GM12873 (cell line): ENCODE data around the gene ZCCHC24.

Experiments used
- TF ChIP-seq, protein P1 (sequence below): IDR thresholded peaks from 2 replicates; pipeline ENCODE4 v1.5.1; 2012; ENCODE audit warnings: low read depth, mild to moderate bottlenecking, moderate library complexity, low read length, control low read depth; ENCODE audit not compliant: insufficient read depth; ENCODE audit errors: missing control alignments

ZCCHC24 gene

DNA sequence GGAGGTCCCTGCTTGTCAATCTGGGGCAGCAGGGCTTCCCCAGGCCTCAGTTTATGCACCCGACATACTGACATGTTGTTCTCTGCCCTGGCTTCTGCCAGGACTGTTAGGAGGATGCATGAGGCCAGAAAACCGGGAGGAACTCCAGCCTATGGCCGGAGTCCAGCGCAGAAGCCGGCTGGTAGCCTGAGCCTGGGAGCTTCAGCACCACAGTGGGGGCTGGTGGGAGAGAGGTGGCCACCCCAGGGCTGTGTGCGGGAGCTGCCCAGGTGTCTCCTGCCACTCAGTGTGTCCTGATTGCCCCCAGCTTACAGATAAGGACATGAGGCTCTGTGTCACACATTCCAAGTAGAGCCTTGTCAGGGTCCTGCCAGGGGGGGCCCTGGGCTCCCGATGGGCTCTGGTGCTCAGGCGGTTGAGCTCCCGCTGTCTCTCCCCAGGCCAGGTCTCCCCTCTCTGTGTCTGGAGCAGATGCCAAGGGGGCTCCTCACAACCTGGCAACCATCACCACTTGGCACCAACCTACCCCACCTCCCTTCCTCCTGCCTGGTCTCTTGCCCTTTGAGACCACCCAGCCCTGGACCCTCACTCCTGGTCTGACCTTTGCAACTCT, 65.8 kb downstream of the ZCCHC24 start:
- TF ChIP-seq, protein P1, sequence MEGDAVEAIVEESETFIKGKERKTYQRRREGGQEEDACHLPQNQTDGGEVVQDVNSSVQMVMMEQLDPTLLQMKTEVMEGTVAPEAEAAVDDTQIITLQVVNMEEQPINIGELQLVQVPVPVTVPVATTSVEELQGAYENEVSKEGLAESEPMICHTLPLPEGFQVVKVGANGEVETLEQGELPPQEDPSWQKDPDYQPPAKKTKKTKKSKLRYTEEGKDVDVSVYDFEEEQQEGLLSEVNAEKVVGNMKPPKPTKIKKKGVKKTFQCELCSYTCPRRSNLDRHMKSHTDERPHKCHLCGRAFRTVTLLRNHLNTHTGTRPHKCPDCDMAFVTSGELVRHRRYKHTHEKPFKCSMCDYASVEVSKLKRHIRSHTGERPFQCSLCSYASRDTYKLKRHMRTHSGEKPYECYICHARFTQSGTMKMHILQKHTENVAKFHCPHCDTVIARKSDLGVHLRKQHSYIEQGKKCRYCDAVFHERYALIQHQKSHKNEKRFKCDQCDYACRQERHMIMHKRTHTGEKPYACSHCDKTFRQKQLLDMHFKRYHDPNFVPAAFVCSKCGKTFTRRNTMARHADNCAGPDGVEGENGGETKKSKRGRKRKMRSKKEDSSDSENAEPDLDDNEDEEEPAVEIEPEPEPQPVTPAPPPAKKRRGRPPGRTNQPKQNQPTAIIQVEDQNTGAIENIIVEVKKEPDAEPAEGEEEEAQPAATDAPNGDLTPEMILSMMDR, result no peak

DNA sequence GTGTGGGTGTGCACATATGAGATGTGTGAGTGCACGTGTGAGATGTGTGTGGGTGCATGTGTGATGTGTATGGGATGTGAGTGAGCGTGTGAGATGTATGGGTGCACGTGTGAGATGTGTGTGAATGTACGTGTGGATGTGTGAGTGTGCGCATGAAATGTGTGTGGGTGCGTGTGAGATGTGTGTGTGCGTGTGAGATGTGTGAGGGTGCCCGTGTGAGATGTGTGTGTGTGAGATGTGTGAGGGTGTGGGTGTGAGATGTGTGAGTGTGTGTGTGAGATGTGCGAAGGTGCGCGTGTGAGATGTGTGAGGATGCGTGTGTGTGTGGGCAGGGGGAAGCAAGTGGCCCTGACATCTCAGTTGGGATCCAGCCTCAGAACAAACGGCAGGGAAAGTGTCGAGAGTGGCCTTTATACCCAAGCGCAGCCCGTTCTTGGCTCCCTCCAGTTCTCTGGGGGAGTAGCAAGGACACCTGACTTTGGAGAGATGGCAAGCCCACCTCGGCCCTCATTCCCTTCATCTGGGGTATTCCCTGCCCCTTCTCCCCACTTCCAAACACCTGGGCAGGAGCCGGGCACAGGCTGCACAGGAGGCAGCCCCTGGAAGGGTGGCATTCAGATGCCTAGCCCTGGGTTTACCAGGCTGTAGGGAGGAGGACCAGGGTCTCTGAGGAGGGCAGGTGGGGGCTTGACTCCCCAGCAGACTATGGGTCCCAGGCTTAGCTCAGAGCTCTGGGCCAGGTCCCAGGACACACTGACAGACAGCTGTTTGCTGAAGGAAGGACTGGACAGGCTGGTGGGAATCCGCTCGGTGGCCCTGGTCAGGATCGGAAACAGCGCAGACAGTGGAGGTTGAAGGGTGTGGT, 66.5 kb downstream of the ZCCHC24 start:
- TF ChIP-seq, protein P1, result no peak

DNA sequence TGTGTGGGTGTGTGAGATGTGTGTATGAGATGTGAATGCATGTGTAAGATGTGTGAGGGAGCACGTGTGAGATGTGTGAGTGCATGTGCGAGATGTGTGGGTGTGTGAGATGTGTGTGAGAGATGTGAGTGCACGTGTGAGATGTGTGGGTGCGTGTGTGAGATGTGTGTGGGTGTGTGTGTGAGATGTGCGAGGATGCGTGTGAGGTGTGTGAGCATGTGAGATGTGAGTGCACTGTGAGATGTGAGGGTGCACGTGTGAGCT, 67.1 kb downstream of the ZCCHC24 start:
- TF ChIP-seq, protein P1, result no peak

DNA sequence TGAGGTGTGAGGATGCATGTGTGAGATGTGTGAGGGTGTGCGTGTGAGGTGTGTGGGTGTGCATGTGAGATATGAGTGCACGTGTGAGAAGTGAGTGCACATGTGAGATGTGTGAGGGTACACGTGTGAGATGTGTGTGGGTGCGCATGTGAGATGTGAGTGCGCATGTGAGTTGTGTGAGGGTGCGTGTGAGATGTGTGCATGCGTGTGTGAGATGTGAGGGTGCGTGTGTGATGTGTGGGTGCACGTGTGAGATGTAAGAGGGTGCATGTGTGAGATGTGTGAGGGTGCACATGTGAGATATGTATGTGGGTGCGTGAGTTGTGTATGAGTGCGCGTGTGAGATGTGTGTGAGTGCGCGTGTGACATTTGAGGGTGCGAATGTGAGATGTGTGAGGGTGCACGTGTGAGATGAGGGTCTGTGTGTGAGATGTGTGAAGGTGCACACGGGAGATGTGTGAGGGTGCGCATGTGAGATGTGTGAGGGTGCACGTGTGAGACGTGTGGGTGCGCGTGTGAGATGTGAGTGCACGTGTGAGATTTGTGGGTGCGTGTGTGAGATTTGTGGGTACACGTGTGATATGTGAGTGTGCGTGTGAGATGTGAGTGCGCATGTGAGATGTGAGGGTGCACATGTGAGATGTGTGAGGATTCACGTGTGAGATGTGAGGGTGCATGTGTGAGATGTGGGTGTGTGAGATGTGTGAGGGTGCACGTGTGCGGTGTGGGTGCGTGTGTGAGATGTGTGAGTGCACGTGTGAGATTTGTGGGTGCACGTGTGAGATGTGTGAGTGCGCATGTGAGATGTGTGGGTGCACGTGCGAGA, 67.7 kb downstream of the ZCCHC24 start:
- TF ChIP-seq, protein P1, result no peak

DNA sequence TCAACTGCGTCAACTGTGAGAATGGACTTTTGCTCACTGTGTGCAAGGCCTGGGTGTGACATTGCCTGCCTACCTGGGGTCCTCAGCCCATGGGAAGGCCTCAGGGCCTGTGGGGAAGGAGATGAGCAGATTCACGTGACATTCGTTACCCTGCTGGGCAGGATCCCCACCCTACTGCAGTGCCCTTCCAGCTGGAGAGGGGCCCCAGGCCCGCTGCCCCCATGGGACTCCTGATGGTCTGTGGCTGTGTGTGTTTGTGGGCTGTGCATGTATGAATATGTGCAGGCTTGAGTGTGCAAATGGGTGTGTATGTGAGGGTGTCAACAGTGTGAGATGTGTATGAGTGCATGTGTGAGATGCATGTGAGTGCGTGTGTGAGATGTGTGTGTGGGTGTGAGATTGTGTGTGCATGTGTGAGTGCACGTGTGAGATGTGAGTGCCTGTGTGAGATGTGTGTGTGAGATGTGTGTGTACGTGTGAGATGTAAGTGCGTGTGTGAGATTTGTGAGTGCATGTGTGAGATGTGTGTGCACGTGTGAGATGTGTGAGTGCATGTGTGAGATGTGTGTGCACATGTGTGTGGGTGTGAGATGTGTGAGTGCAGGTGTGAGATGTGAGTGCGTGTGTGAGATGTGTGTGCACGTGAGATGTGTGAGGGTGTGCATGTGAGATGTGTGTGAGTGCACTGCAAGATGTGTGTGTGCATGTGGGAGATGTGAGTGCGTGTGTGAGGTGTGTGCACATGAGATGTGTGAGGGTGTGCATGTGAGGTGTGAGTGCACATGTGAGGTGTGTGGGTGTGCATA, 68.5 kb downstream of the ZCCHC24 start:
- TF ChIP-seq, protein P1, result no peak

DNA sequence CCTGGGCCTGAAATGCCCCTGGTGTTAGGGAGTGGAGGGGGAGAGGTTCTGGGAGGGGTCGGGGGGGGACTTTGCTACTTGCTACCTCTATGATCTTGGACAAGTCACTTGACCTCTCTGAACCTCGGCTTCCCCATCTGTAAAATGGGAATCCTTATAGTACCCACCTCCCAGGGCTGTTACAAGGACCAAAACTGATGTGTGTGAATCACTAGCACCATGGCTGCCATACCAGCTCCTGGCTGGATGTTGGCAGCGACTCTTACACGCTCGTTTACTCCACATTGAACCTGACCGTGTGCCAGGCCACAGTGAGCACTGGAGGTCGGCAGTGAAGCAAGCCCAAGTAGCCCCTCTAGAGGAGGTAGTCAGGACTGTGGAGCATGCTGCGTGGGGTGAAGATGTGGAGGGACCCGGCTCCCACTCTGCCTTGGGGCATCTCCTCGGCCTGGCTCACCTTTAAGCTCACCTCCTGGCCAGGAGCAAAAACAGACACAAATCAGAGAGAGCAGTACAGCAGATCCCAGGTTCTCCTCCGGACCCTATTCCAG, 69.3 kb downstream of the ZCCHC24 start:
- TF ChIP-seq, protein P1, result no peak
